GM21786 (cell line): ENCODE measurements around the gene RAPGEF6.
"Not testable (repeated sequence)": the region's sequence is repeated elsewhere in the genome, so short reads cannot be mapped to it uniquely, and the experiment has no call there.

Experiments used
- ATAC-seq: cut with Tn5 transposase; IDR thresholded peaks from one replicate; pipeline ENCODE4 v1.9.1; 2021; ENCODE audit not compliant: unreplicated experiment

RAPGEF6 gene

DNA sequence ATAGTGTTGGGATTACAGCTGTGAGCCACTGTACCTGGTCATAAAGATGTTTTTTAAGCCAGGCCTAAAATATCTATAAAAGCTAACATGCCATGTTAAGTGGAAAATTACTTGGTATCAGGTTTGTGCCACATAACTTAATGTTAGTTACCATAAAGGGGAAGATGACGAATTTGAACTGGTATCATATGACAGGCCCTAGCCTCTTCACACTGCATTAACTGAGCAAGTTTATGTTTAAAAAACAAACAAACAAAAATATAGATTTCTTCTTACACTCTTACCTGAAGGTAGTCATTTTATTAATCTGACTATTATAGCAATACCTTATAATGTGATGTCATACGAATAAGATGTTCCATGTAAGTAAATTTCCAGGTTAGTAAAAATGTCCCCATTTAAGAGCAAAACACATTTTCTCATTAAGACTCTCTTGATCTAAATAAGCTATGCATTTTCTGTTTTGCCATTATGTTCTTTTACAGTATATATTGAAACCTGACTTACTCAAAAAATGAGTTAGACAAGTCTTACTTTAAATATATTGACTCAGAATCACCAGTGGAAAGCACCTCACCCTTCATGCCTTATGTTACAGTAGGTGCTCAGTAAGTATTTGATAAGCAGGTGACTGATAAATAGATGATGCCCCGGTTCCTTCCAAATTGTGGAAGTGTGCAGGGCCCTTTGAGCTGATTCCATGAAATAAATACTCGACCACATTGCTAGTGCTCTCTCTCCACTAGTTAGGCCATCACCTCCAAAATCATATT, 245.7 kb downstream of the RAPGEF6 start:
- ATAC-seq, result no peak

- no peak for ATAC-seq
These were observed 247.8 kb downstream of the RAPGEF6 start for GRCh38 chr5:131387255-131387654.

DNA sequence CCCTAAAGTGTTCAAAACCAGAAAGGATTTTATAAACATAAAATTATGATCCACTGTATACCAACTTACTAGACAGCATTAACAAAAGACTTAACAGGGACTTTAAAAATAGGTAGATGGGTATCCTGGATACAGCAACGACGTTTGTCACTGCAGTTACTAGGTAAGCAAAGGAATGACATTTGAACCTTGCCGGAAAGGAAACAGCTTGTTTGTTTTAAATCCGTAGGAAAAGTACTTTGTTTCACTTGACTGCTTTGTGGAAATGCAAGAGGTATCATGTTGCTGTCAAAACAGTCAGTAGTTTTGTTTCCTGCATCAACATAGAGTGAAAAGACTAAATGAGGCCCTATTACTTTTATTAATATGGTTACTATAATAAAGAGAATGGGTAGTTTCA, 248.2 kb downstream of the RAPGEF6 start:
- ATAC-seq, result no peak

DNA sequence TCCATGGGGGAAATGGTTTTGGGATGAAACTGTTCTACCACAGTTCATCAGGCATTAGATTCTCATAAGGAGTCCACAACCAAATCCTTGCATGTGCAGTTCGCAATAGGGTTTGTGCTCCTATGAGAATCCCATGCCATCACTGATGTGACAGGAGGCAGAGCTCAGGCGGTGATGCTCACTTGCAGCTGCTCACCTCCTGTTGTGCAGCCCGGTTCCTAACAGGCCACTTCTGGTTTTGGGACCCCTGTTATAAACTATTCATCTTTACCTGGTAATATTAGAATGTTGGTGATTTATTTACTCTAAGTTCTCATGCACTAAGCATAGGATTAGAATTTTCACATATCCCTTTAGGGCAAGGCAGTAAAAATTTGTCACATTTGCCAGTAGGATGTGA, 248.9 kb downstream of the RAPGEF6 start:
- no peak for ATAC-seq

- ATAC-seq, result no peak
These were observed 250.3 kb downstream of the RAPGEF6 start for GRCh38 chr5:131384616-131385214.

DNA sequence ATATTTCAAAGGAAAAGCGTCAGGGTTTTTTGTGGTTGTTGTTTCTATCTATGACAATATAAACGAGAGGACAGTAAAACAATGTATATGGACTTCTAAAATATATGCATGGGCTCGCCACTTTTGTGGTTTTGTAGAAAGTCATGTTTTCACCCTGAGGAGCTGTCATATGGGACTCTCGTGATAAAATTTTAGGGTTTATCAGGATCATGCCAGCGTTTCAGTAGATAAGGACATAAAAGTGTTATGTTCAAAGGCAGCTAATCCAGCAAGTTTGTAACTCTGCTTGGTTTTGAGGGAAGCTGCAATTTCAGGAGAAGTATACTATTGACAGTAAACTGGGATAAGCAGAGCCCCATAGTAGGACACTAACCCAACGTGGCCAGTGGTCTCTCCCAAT, 250.9 kb downstream of the RAPGEF6 start:
- ATAC-seq, result no peak

DNA sequence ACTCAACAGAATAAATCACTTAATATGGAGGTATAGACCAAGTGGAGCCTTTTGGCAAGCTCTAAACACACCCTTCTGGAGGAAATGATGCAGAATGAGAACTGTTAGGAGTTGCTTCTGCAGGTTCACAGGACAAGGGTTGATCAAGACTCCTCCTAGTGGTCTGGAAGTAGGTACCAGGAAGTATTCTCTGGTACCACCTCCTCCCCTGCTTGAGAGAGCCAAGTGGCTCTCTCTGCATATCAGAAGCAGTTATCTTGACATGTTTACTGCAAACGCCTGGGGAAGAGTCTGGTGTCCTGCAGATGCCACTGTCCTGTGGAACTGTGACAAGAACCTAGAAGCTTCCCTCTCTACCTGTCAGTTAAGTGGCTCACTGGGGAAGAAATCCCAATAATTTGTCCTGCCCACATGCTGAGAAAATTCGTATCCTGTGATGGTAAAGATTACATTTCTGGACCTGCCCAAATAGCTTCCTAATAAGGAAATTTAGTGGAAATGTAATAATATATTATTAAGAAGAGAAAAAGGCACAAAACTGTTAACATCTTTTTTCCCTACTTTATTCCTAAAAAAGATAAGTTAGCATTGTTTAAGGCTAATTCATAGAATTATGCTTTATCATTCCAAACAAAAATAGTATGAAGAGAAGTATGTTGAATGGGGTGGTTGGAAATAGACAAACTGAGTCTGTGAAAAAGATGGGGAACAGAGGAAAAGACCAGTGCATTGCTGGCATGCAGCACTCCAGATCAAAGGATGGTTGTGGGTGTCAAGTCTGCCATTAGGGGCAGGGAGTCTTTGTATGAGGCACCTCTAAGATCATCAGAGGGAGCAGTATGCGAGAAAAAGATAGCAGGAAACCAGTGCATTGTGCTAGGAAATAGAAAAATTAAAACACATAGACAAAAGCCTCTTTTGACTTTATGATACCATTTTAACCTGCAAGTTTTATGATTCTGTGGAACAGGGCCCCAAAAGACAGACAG, 252.3 kb downstream of the RAPGEF6 start:
- ATAC-seq, result peak; percentile 53

GRCh38 chr5:131381777-131382176, 253.3 kb downstream of the RAPGEF6 start:
- ATAC-seq, result peak; percentile 58

- no peak for ATAC-seq
These were observed 254.0 kb downstream of the RAPGEF6 start for GRCh38 chr5:131381021-131381420.

DNA sequence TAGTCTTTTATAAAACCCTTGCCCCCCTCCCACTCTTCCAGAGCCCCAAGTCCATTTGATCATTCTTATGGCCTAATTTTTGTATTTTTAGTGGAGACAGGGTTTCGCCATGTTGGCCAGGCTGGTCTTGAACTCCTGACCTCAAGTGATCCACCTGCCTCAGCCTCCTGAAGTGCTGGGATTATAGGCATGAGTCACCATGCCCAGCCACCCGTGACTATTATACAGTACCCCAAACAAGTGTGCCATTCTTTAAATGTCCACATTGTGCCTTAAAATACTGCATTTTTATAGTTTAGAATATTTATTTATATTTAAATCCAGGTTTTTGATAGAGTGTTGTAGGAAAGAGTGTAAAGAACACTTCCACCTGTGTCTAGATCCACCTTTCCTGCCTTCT, 254.8 kb downstream of the RAPGEF6 start:
- ATAC-seq, result not testable (repeated sequence)

GRCh38 chr5:131379723-131380122, 255.3 kb downstream of the RAPGEF6 start:
- ATAC-seq, result peak; percentile 33

DNA sequence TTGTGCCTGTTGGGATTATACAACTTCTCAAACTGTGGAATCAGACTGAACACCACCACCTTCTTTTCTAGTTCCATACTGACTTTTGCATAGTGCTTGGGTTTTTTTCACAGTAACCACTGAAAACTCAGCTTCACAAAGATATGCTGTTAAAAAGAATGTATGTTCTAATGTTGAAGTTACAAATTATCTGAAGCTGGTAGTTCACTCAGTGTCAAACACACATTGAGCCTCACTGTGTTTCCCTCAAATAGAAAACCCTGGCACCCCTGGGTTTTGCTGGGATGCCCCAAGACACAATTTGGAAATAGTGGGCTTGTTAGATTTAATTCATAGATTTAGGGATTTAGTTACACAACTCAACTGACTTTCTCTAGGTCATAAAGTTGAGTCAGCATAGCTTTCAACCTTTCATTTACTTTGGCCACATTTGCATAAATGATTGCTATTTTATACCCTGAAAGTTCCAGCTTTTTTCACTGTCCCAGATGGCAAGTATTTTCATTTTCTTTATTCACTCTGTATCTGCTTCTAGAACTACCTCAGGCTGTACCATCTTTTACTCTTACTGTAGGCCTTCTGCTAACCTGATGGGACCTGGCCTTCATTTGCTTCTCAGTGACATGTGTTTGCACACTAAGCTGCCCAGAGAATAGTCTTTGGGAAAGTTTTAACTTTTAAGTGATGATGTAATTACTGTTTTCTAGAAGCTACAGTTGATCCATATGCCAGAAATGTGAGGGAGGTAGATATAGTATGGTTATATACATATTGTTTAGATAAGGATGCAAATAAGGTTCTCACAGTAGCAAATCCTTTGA, 256.1 kb downstream of the RAPGEF6 start:
- no peak for ATAC-seq

- ATAC-seq, result no peak
These were observed 257.2 kb downstream of the RAPGEF6 start for GRCh38 chr5:131377785-131378325.

DNA sequence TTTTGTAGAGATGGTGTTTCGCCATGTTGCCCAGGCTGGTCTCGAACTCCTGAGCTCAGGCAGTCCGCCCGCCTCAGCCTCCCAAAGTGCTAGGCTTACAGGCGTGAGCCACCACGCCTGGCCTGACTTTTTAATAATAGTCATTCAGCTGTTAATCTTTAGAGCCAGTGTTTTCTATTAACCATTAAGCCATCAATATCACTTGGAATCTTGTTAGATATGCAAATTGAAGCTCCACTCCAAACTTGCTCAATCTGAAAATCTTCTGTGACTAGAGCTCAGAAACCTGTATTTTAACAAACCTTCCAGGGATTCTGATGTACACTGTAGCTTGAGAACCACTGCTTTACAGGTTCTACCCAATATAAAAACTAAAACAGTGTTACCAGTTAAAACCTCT, 257.7 kb downstream of the RAPGEF6 start:
- no peak for ATAC-seq

- ATAC-seq, result peak; percentile 29
These were observed 259.7 kb downstream of the RAPGEF6 start for GRCh38 chr5:131375351-131375750.
